Parathyroid adenoma (tissue), 2 donors: ENCODE data around the gene CORO2A.
"Not testable (repeated sequence)": the region's sequence is repeated elsewhere in the genome, so short reads cannot be mapped to it uniquely, and the experiment has no call there.

ENCODE experiments used
- H2AFZ ChIP-seq: fragments of 300-600 bp; sonication (generic); one replicate; pipeline ENCODE4 v1.7.0; 2017; ENCODE audit warnings: antibody characterized with exemption, mild to moderate bottlenecking
- H3K27ac ChIP-seq: fragments of 300-600 bp; sonication (generic); one replicate; pipeline ENCODE4 v1.7.0; 2017
- H3K27me3 ChIP-seq: fragments of 300-600 bp; sonication (generic); one replicate; pipeline ENCODE4 v1.7.0; 2017; ENCODE audit warnings: low read length; ENCODE audit not compliant: control insufficient read depth, insufficient read depth
- H3K36me3 ChIP-seq: fragments of 300-600 bp; sonication (generic); one replicate; pipeline ENCODE4 v1.7.0; 2017; ENCODE audit warnings: low read length; ENCODE audit not compliant: control insufficient read depth, insufficient read depth
- H3K4me1 ChIP-seq: fragments of 300-600 bp; sonication (generic); one replicate; pipeline ENCODE4 v1.7.0; 2017; ENCODE audit warnings: control low read depth
- H3K4me2 ChIP-seq: fragments of 300-600 bp; sonication (generic); one replicate; pipeline ENCODE4 v1.7.0; 2017; ENCODE audit warnings: low read length
- H3K4me3 ChIP-seq: fragments of 300-600 bp; sonication (generic); one replicate; pipeline ENCODE4 v1.7.0; 2017; ENCODE audit warnings: low read depth, low read length
- H3K79me2 ChIP-seq: fragments of 300-600 bp; sonication (generic); one replicate; pipeline ENCODE4 v1.7.0; 2017; ENCODE audit warnings: control low read depth
- H3K9ac ChIP-seq: fragments of 300-600 bp; sonication (generic); one replicate; pipeline ENCODE4 v1.7.0; 2017; ENCODE audit warnings: mild to moderate bottlenecking
- H3K9me3 ChIP-seq: fragments of 300-600 bp; sonication (generic); one replicate; pipeline ENCODE4 v1.7.0; 2017; ENCODE audit warnings: low read length; ENCODE audit not compliant: control insufficient read depth
- CTCF ChIP-seq: fragments of 300-600 bp; sonication (generic); IDR thresholded peaks from one replicate; pipeline ENCODE4 v1.7.0; 2017; ENCODE audit warnings: antibody characterized with exemption, mild to moderate bottlenecking
- donor health status: primary hyperparathyroidism.

The CORO2A gene

GRCh38 chr9:98175762-98176161 is 16.7 kb downstream of the CORO2A start:
- Histone ChIP-seq H3K79me2 (no peaks in the 10 kb centered on the region), H3K27me3 (no peaks in the 10 kb centered on the region), H3K36me3 (no peaks in the 10 kb centered on the region), H3K4me2 (no peak overlapping the region), H3K9me3 (no peaks in the 10 kb centered on the region), H3K27ac (no peak overlapping the region), H3K9ac (no peak overlapping the region), H2AFZ (no peak overlapping the region), H3K4me3 (no peak overlapping the region), H3K4me1 (peaks cover 5% of the 10 kb centered on the region)
- TF ChIP-seq CTCF: no peak

DNA sequence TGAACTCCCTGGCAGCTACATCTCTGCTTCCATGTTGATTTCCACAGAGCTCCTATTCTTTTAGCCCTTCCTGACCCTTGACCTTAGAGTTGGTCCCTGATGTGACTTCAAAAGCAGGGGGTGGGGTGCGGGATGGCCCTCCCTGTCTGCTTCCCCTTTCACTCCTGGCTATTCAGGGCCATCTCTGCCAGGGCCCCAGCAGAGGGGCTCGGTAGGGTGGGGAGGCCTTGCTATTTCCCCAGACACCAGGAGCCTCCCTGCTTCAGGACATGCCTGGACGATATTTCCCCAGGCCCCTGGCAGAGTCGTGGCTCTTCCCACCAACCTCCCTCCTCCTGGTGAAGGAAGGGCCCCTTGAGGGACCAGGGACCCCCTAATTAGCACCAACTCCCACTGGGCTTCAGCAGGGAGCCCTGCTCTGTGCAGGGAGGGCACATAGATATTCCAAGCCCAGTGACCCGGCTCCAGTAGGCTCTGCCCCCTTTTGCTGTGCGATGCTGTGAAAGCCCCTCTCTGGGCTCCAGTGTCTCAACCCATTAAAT is 17.3 kb downstream of the CORO2A start:
- TF ChIP-seq CTCF: no peak
- Histone ChIP-seq H3K4me2 (no peak overlapping the region), H3K36me3 (no peaks in the 10 kb centered on the region), H3K27ac (no peak overlapping the region), H3K4me3 (no peak overlapping the region), H3K4me1 (peaks cover 5% of the 10 kb centered on the region), H3K9me3 (no peaks in the 10 kb centered on the region), H2AFZ (no peak overlapping the region), H3K79me2 (no peaks in the 10 kb centered on the region), H3K27me3 (no peaks in the 10 kb centered on the region), H3K9ac (no peak overlapping the region)

DNA sequence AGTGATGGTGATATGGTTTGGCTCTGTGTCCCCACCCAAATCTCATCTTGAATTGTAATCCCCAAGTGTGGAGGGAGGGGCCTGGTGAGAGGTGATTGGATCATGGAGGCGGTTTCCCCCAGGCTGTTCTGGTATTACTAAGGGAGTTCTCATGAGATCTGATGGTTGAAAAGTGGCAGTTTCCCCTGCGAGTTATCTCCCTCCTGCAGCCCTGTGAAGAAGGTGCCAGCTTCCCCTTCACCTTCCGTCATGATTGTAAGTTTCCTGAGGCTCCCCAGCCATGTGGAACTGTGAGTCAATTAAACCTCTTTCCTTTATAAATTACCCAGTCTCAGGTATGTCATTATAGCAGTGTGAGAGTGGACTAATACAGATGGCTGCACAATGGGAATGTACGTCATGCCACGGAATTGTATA is 17.9 kb downstream of the CORO2A start:
- H3K4me2 ChIP-seq, H3K4me3 ChIP-seq, H3K36me3 ChIP-seq, H3K9ac ChIP-seq, H3K79me2 ChIP-seq, H3K4me1 ChIP-seq, H3K27me3 ChIP-seq, H3K27ac ChIP-seq, H2AFZ ChIP-seq, H3K9me3 ChIP-seq: not testable (repeated sequence)

GRCh38 chr9:98173181-98173580 is 19.3 kb downstream of the CORO2A start:
- H3K4me1 ChIP-seq: peaks cover 5% of the 10 kb centered on the region
- H3K4me3 ChIP-seq: no peak overlapping the region
- H2AFZ ChIP-seq: no peak overlapping the region
- H3K79me2 ChIP-seq: no peaks in the 10 kb centered on the region
- no peak for TF ChIP-seq CTCF
- no peaks in the 10 kb centered on the region for H3K36me3 ChIP-seq
- no peaks in the 10 kb centered on the region for H3K27me3 ChIP-seq
- no peak overlapping the region for H3K27ac ChIP-seq
- no peak overlapping the region for H3K9ac ChIP-seq
- no peak overlapping the region for H3K4me2 ChIP-seq
- H3K9me3 ChIP-seq: no peaks in the 10 kb centered on the region

GRCh38 chr9:98172604-98173003 is 19.8 kb downstream of the CORO2A start:
- Histone ChIP-seq H3K4me1 (peaks cover 5% of the 10 kb centered on the region), H3K36me3 (no peaks in the 10 kb centered on the region), H3K9me3 (no peaks in the 10 kb centered on the region), H3K79me2 (no peaks in the 10 kb centered on the region), H3K9ac (no peak overlapping the region), H2AFZ (no peak overlapping the region), H3K27ac (no peak overlapping the region), H3K27me3 (no peaks in the 10 kb centered on the region), H3K4me2 (no peak overlapping the region), H3K4me3 (no peak overlapping the region)
- no peak for TF ChIP-seq CTCF
